ENCODE measurements around the gene METRNL. TPM values are rescaled to one million over a fixed set of nuclear protein-coding genes. Genes with fewer than 3 reads are reported as not detected.

The METRNL gene
- total RNA-seq, 2 experiments from 2014 or later, result 4.7 to 5.9 TPM

Other genes starting within 250 kb of the METRNL start
- not detected for gene ZNF750, start 239.6 kb upstream of the METRNL start, total RNA-seq